Immature natural killer cell (primary cell): ENCODE data around the gene PTPRF. TPM values are rescaled to one million over a fixed set of nuclear protein-coding genes. Genes with fewer than 3 reads are reported as not detected.
A peak's percentile ranks its signal among the peaks of the same experiment; 100 is the strongest.

Source experiments
- DNase-seq, 3 donors: peaks; one replicate each; pipeline ENCODE4 v3.0.0; 2022; ENCODE audit warnings: mixed read lengths in 1 of 3
- H3K27ac Mint-ChIP-seq, 6 donors: one replicate each; pipeline ENCODE4 v1.8.0; 2020; ENCODE audit warnings: mixed read lengths in 6 of 6, mild to moderate bottlenecking in 5 of 6, inconsistent platforms in 4 of 6, moderate library complexity in 3 of 6
- H3K27me3 Mint-ChIP-seq, 3 donors: one replicate each; pipeline ENCODE4 v1.8.0; 2020 to 2021; ENCODE audit warnings: low read depth in 3 of 3, mild to moderate bottlenecking in 3 of 3, mixed read lengths in 3 of 3, moderate library complexity in 3 of 3, inconsistent platforms in 1 of 3
- H3K36me3 Mint-ChIP-seq, 3 donors: one replicate each; pipeline ENCODE4 v1.8.0; 2020; ENCODE audit warnings: mixed read lengths in 3 of 3, inconsistent platforms in 2 of 3, mild to moderate bottlenecking in 2 of 3
- H3K4me1 Mint-ChIP-seq, 2 donors: one replicate each; pipeline ENCODE4 v1.8.0; 2020; ENCODE audit warnings: inconsistent platforms in 2 of 2, mild to moderate bottlenecking in 2 of 2, mixed read lengths in 2 of 2, moderate library complexity in 1 of 2
- H3K4me3 Mint-ChIP-seq, 5 donors: one replicate each; pipeline ENCODE4 v1.8.0; 2020; ENCODE audit warnings: mild to moderate bottlenecking in 5 of 5, mixed read lengths in 5 of 5, inconsistent platforms in 3 of 5, moderate library complexity in 3 of 5
- H3K9me3 Mint-ChIP-seq, 6 donors: one replicate each; pipeline ENCODE4 v1.8.0; 2020; ENCODE audit warnings: mild to moderate bottlenecking in 6 of 6, mixed read lengths in 6 of 6, inconsistent platforms in 4 of 6, moderate library complexity in 3 of 6
- polyA plus RNA-seq, 3 donors: library from polyadenylated mRNA; unstranded; fragments of 300-500 nt; fragmentation: Illumina TruSeq; gene quantifications; one replicate each; pipeline ENCODE4 v1.2.3, GENCODE V29; 2021

The PTPRF gene
- polyA plus RNA-seq, 3 donors from 2014 or later: not detected

DNA sequence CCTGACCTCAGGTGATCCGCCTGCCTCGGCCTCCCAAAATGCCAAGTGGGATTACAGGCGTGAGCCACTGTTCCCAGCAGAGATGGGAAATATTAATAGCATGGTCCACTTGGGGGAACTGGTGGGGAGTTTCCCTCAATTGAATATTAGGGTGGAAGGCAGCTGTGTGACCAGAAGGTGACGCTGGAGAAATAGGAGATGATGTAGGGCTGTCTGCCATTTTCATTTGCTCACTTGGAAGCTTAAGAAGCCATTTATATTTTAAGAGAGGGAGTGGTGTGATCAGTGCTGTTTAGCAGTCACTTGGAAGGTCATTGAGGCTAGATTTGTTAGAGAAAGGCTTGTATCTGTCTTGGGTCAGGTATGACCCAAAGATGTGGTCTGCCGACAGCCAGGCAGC lies 139.2 kb downstream of the PTPRF start:
- peaks cover 33 to 68% (median 48%) of the 10 kb centered on the region in 3 donors for H3K36me3 Mint-ChIP-seq
- H3K4me1 Mint-ChIP-seq: peaks cover 4 to 6% of the 10 kb centered on the region in 2 donors
- H3K27me3 Mint-ChIP-seq: peaks cover 0 to 2% (median 0%) of the 10 kb centered on the region in 3 donors

DNA sequence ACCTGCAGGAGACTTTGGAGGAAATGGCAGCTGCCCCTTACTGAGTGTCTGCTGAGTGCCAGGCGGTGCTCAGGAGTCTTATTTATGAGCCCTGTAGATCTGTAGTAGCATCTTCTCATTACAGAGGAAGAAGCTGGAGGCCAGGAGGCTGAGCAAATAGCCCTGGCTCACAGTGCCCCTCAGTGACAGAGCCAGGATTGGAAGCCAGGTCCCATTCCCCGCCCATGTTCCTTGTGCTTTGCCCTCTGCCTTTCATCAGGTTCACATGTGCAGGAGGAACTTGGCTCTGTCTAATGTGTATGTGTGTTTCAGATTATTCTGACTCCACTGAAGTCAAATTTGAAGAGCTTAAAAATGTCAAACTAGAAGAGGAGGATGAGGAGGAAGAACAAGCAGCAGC lies 140.5 kb downstream of the PTPRF start:
- H3K4me3 Mint-ChIP-seq: no peak overlapping the region
- no peaks in the 10 kb centered on the region for H3K9me3 Mint-ChIP-seq
- no peak for DNase-seq
- peaks cover 0 to 2% (median 0%) of the 10 kb centered on the region in 3 donors for H3K27me3 Mint-ChIP-seq
- peak overlapping the region in 3 of 6 donors; percentile 22 to 62 (median 50) for H3K27ac Mint-ChIP-seq
- H3K4me1 Mint-ChIP-seq: peaks cover 6 to 8% of the 10 kb centered on the region in 2 donors
- peaks cover 27 to 66% (median 45%) of the 10 kb centered on the region in 3 donors for H3K36me3 Mint-ChIP-seq

More for the DNA sequence above, 139.2 kb downstream of the PTPRF start:
- Mint-ChIP-seq H3K9me3 (no peaks in the 10 kb centered on the region), H3K4me3 (no peak overlapping the region), H3K27ac (no peak overlapping the region)
- DNase-seq: no peak

DNA sequence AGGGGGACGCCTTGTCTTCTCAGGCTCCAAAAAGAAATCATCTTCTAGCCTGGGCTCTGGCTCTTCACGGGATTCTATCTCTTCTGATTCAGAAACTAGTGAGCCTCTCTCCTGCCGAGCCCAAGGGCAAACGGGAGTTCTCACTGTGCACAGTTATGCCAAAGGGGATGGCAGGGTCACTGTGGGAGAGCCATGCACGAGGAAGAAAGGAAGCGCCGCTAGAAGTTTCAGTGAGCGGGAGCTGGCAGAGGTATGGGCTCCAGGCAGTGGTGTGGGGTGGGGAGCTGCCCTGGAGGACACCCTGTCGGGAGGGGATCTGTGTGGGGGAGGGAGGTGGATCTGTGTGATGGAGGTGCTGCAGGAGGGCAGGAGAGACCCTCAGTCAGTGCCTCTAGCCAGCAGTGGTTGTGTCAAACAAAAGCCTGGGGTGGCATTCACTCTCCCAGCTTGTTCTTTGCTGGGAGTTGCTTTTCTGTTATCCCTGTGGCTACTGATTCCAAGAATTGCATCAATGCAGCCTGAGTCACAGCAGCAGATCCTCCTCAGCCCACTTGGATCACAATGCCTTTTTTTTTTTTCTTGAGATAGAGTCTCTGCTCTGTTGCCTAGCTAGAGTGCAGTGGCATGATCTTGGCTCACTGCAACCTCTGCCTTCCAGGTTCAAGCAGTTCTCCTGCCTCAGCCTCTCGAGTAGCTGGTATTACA lies 141.1 kb downstream of the PTPRF start:
- H3K4me1 Mint-ChIP-seq: peaks cover 6 to 8% of the 10 kb centered on the region in 2 donors
- H3K4me3 Mint-ChIP-seq: no peak overlapping the region
- no peaks in the 10 kb centered on the region for H3K9me3 Mint-ChIP-seq
- peaks cover 0 to 2% (median 0%) of the 10 kb centered on the region in 3 donors for H3K27me3 Mint-ChIP-seq
- peak overlapping the region in 1 of 6 donors; percentile 22 for H3K27ac Mint-ChIP-seq
- H3K36me3 Mint-ChIP-seq: peaks cover 23 to 61% (median 40%) of the 10 kb centered on the region in 3 donors
- DNase-seq: no peak

DNA sequence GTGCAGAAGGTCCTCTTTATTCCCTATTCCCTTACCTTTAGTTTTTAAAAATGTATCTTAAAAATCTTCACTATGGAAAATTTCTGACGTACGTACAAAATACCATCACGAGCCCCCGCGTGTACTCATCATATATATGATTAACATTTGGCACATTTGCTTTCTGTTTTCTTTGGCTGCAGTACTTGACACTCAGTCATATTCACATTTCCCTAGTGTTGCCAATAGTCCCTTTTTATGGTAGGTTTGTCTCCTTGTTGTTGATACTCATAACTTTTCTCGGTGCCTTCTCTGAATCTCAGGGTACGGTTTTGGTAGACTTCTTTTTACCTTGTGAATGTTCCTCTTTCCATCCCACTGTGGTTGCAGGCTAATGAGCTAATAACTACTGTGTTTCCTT lies 142.6 kb downstream of the PTPRF start:
- Mint-ChIP-seq H3K27ac (peak overlapping the region in 1 of 6 donors; percentile 17), H3K4me3 (no peak overlapping the region), H3K9me3 (no peaks in the 10 kb centered on the region), H3K4me1 (peaks cover 8 to 15% of the 10 kb centered on the region in 2 donors), H3K36me3 (peaks cover 20 to 57% (median 33%) of the 10 kb centered on the region in 3 donors), H3K27me3 (peaks cover 0 to 3% (median 0%) of the 10 kb centered on the region in 3 donors)
- DNase-seq: no peak

Other genes starting within 250 kb of the PTPRF start
- not detected for gene C1orf210, start 245.3 kb upstream of the PTPRF start, polyA plus RNA-seq
- gene TIE1, start 229.9 kb upstream of the PTPRF start, polyA plus RNA-seq: 1 to 10 TPM; 8.8 to 9.2 (median 8.8) TPM
- under 1 TPM in 1 of 3 donors, not detected in 2; 0.57 TPM for gene MPL, start 193.1 kb upstream of the PTPRF start, polyA plus RNA-seq
- 1 to 10 TPM in 2 of 3 donors, under 1 TPM in 1; 0.69 to 4.0 (median 3.0) TPM for gene CDC20, start 171.9 kb upstream of the PTPRF start, polyA plus RNA-seq
- gene ELOVL1, start 162.9 kb upstream of the PTPRF start, polyA plus RNA-seq: 100 to 1,000 TPM in 2 of 3 donors, 10 to 100 TPM in 1; 99.8 to 189 (median 113) TPM
- gene MED8, start 141.1 kb upstream of the PTPRF start, polyA plus RNA-seq: 10 to 100 TPM; 24.8 to 43.3 (median 31.4) TPM
- gene SZT2, start 141.0 kb upstream of the PTPRF start, polyA plus RNA-seq: 1 to 10 TPM; 3.4 to 8.3 (median 4.5) TPM
- gene HYI, start 77.0 kb upstream of the PTPRF start, polyA plus RNA-seq: 1 to 10 TPM; 1.6 to 8.3 (median 4.5) TPM
- gene KDM4A, start 119.3 kb downstream of the PTPRF start, polyA plus RNA-seq: 10 to 100 TPM in 1 of 3 donors, 1 to 10 TPM in 2; 2.1 to 14.1 (median 6.7) TPM
- gene ST3GAL3, start 176.7 kb downstream of the PTPRF start, polyA plus RNA-seq: 1 to 10 TPM in 2 of 3 donors, under 1 TPM in 1; 0.08 to 8.1 (median 3.8) TPM